HepG2 (cell line): Measurements from ENCODE around the gene IGFLR1. TPM values are rescaled to one million over a fixed set of nuclear protein-coding genes. Genes with fewer than 3 reads are reported as not detected.

Experiments
- CENPX ChIP-seq: sonication (generic); formaldehyde crosslinking; IDR thresholded peaks from 2 replicates; pipeline ENCODE4 v1.9.0; 2021; ENCODE audit warnings: mild to moderate bottlenecking, missing genetic modification reagents, moderate library complexity
- NCOR1 ChIP-seq: fragments of 200-600 bp; sonication (generic); IDR thresholded peaks from 2 replicates; pipeline ENCODE4 v1.7.0; 2017; ENCODE audit warnings: antibody characterized with exemption, low read length, borderline replicate concordance
- NR1H2 ChIP-seq: sonication (generic); formaldehyde crosslinking; IDR thresholded peaks from 2 replicates; pipeline ENCODE4 v1.8.1; 2022; ENCODE audit warnings: low read depth, missing genetic modification reagents, borderline replicate concordance
- NR2F2 ChIP-seq: IDR thresholded peaks from 2 replicates; pipeline ENCODE4 v1.6.1; 2012; ENCODE audit warnings: low read depth, inconsistent platforms, borderline replicate concordance
- PTBP1 ChIP-seq: fragments of 200-400 bp; formaldehyde crosslinking; IDR thresholded peaks from 2 replicates; pipeline ENCODE4 v1.6.1; 2018; ENCODE audit warnings: low read length, low read depth; ENCODE audit not compliant: poor library complexity, severe bottlenecking
- RFX5 ChIP-seq: IDR thresholded peaks from 2 replicates; pipeline ENCODE4 v1.6.1; 2011; ENCODE audit warnings: low read depth, low read length, improper control_type of control experiment
- SNAPC5 ChIP-seq: sonication (generic); formaldehyde crosslinking; IDR thresholded peaks from 2 replicates; pipeline ENCODE4 v1.8.1; 2023; ENCODE audit warnings: mild to moderate bottlenecking, missing genetic modification reagents, borderline replicate concordance
- SNRNP70 ChIP-seq: fragments of 200-400 bp; formaldehyde crosslinking; IDR thresholded peaks from 2 replicates; pipeline ENCODE4 v1.6.1; 2017; ENCODE audit warnings: mild to moderate bottlenecking, low read depth, low read length, moderate library complexity
- XBP1 ChIP-seq: sonication (generic); formaldehyde crosslinking; IDR thresholded peaks from 2 replicates; pipeline ENCODE4 v1.5.0; 2020; ENCODE audit warnings: missing genetic modification reagents
- ZBTB1 ChIP-seq: sonication (generic); formaldehyde crosslinking; IDR thresholded peaks from 2 replicates; pipeline ENCODE4 v1.4.0; 2020; ENCODE audit warnings: missing genetic modification reagents, borderline replicate concordance
- ZNF18 ChIP-seq: sonication (generic); formaldehyde crosslinking; IDR thresholded peaks from 2 replicates; pipeline ENCODE4 v1.8.0; 2022; ENCODE audit warnings: mild to moderate bottlenecking, missing genetic modification reagents; ENCODE audit not compliant: insufficient replicate concordance
- ZNF256 ChIP-seq: sonication (generic); formaldehyde crosslinking; conservative IDR thresholded peaks from 2 replicates; pipeline ENCODE4 v1.4.0; 2020; ENCODE audit warnings: missing genetic modification reagents
- ZNF333 ChIP-seq: sonication (generic); formaldehyde crosslinking; IDR thresholded peaks from 2 replicates; pipeline ENCODE4 v1.4.0; 2020; ENCODE audit warnings: mild to moderate bottlenecking, missing genetic modification reagents, borderline replicate concordance
- polyA plus RNA-seq, 8 experiments: library from polyadenylated mRNA; depleted of rRNA in 3 of 8; stranded (reverse) in 7 of 8; unstranded in 1 of 8; fragments of >200 nt; fragmentation: Illumina TruSeq in 4 of 8; extraction: Trizol in 4 of 8; gene quantifications; 2 replicates each; pipeline versions ENCODE4 v1.2.1 to v1.2.3, GENCODE V29; 2011 to 2016; ENCODE audit warnings: low read depth in 4 of 8, missing spikeins in 1 of 8, mixed read lengths in 1 of 8; ENCODE audit not compliant: insufficient read depth in 1 of 8
- total RNA-seq, 5 experiments: library from RNA; depleted of rRNA; stranded (reverse); fragments of >200 nt; fragmentation: Illumina TruSeq; extraction: Trizol; gene quantifications; 2 replicates each; pipeline ENCODE4 v1.2.3, GENCODE V29; 2016; ENCODE audit warnings: low read depth in 1 of 5
- TF ChIP-seq, protein P1 (sequence below): sonication (generic); formaldehyde crosslinking; IDR thresholded peaks from 2 replicates; pipeline ENCODE4 v1.4.0; 2020; ENCODE audit warnings: missing genetic modification reagents
- TF ChIP-seq, protein P2 (sequence below): sonication (generic); formaldehyde crosslinking; IDR thresholded peaks from 2 replicates; pipeline ENCODE4 v1.4.0; 2020; ENCODE audit warnings: missing genetic modification reagents
- TF ChIP-seq, protein P3 (sequence below): IDR thresholded peaks from 2 replicates; pipeline ENCODE4 v1.6.1; 2016; ENCODE audit warnings: missing biosample characterization, missing genetic modification reagents, low read depth
- TF ChIP-seq, protein P4 (sequence below): sonication (generic); formaldehyde crosslinking; IDR thresholded peaks from 2 replicates; pipeline ENCODE4 v1.5.1; 2020; ENCODE audit warnings: mild to moderate bottlenecking, missing genetic modification reagents, borderline replicate concordance
- TF ChIP-seq, protein P5 (sequence below): sonication (generic); formaldehyde crosslinking; IDR thresholded peaks from 2 replicates; pipeline ENCODE4 v1.9.0; 2021; ENCODE audit warnings: missing genetic modification reagents, mild to moderate bottlenecking, borderline replicate concordance

IGFLR1 gene
- total and polyA plus RNA-seq, 2 of the 13 experiments (the other 11 are each of a cell fraction or from before 2014, with no cell fraction given) = 5.4 to 8.9 TPM

- TF ChIP-seq RFX5 = peak; percentile 69
- no peak for TF ChIP-seq PTBP1
- no peak for TF ChIP-seq ZBTB1
- no peak for TF ChIP-seq CENPX (CRISPR knock-in tag)
- TF ChIP-seq, protein P1, sequence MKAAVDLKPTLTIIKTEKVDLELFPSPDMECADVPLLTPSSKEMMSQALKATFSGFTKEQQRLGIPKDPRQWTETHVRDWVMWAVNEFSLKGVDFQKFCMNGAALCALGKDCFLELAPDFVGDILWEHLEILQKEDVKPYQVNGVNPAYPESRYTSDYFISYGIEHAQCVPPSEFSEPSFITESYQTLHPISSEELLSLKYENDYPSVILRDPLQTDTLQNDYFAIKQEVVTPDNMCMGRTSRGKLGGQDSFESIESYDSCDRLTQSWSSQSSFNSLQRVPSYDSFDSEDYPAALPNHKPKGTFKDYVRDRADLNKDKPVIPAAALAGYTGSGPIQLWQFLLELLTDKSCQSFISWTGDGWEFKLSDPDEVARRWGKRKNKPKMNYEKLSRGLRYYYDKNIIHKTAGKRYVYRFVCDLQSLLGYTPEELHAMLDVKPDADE (CRISPR knock-in tag) = no peak
- peak; percentile 85 for TF ChIP-seq ZNF18 (CRISPR knock-in tag)
- TF ChIP-seq SNAPC5 (CRISPR knock-in tag) = no peak
- TF ChIP-seq, protein P2, sequence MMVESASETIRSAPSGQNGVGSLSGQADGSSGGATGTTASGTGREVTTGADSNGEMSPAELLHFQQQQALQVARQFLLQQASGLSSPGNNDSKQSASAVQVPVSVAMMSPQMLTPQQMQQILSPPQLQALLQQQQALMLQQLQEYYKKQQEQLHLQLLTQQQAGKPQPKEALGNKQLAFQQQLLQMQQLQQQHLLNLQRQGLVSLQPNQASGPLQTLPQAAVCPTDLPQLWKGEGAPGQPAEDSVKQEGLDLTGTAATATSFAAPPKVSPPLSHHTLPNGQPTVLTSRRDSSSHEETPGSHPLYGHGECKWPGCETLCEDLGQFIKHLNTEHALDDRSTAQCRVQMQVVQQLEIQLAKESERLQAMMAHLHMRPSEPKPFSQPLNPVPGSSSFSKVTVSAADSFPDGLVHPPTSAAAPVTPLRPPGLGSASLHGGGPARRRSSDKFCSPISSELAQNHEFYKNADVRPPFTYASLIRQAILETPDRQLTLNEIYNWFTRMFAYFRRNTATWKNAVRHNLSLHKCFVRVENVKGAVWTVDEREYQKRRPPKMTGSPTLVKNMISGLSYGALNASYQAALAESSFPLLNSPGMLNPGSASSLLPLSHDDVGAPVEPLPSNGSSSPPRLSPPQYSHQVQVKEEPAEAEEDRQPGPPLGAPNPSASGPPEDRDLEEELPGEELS = 0 out of 2 replicates have a peak, but pooled peaks have one; percentile 28
- TF ChIP-seq, protein P3, sequence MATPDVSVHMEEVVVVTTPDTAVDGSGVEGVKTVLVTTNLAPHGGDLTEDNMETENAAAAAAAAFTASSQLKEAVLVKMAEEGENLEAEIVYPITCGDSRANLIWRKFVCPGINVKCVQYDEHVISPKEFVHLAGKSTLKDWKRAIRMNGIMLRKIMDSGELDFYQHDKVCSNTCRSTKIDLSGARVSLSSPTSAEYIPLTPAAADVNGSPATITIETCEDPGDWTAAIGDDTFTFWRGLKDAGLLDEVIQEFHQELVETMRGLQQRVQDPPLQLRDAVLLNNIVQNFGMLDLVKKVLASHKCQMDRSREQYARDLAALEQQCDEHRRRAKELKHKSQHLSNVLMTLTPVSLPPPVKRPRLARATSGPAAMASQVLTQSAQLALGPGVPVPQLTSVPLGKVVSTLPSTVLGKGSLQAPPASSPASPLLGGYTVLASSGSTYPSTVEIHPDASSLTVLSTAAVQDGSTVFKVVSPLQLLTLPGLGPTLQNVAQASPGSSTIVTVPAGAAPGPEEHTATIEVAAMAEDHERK = no peak
- TF ChIP-seq, protein P4, sequence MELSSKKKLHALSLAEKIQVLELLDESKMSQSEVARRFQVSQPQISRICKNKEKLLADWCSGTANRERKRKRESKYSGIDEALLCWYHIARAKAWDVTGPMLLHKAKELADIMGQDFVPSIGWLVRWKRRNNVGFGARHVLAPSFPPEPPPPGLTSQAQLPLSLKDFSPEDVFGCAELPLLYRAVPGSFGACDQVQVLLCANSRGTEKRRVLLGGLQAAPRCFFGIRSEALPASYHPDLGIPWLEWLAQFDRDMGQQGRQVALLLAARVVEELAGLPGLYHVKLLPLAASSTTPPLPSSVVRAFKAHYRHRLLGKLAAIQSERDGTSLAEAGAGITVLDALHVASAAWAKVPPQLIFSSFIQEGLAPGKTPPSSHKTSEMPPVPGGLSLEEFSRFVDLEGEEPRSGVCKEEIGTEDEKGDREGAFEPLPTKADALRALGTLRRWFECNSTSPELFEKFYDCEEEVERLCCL (CRISPR knock-in tag) = no peak
- peak; percentile 39; the same call in 1 of the 2 replicates for TF ChIP-seq NR2F2
- no peak for TF ChIP-seq NR1H2 (CRISPR knock-in tag)
- no peak for TF ChIP-seq ZNF256
- TF ChIP-seq SNRNP70 = no peak
- TF ChIP-seq, protein P5, sequence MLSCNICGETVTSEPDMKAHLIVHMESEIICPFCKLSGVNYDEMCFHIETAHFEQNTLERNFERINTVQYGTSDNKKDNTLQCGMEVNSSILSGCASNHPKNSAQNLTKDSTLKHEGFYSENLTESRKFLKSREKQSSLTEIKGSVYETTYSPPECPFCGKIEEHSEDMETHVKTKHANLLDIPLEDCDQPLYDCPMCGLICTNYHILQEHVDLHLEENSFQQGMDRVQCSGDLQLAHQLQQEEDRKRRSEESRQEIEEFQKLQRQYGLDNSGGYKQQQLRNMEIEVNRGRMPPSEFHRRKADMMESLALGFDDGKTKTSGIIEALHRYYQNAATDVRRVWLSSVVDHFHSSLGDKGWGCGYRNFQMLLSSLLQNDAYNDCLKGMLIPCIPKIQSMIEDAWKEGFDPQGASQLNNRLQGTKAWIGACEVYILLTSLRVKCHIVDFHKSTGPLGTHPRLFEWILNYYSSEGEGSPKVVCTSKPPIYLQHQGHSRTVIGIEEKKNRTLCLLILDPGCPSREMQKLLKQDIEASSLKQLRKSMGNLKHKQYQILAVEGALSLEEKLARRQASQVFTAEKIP (CRISPR knock-in tag) = no peak
- TF ChIP-seq NCOR1 = peak; percentile 31; the same call in 1 of the 2 replicates
- no peak for TF ChIP-seq ZNF333 (CRISPR knock-in tag)
- no peak for TF ChIP-seq XBP1 (CRISPR knock-in tag)
Measured at GRCh38 chr19:35740423-35741202, 1.6 kb downstream of the IGFLR1 start (continued).
